HG03025 (cell line): ENCODE data around the gene ODAD3.
"Not testable (repeated sequence)": the region's sequence is repeated elsewhere in the genome, so short reads cannot be mapped to it uniquely, and the experiment has no call there.

Source experiments
- ATAC-seq: cut with Tn5 transposase; IDR thresholded peaks from one replicate; pipeline ENCODE4 v1.9.1; 2021; ENCODE audit warnings: mild to moderate bottlenecking, moderate library complexity; ENCODE audit not compliant: unreplicated experiment, low FRiP score

The ODAD3 gene

GRCh38 chr19:11435057-11435832 is at the start of gene ODAD3, which contains the start of gene PRKCSH:
Gene ODAD3, minus strand, starts transcription at chr19:11435121. Its CDS starts 105 bp downstream, at chr19:11435016.
Gene PRKCSH, plus strand, starts transcription at chr19:11435635. Its CDS starts 483 bp downstream, at chr19:11436118.
- ATAC-seq, result peak; percentile 87

DNA sequence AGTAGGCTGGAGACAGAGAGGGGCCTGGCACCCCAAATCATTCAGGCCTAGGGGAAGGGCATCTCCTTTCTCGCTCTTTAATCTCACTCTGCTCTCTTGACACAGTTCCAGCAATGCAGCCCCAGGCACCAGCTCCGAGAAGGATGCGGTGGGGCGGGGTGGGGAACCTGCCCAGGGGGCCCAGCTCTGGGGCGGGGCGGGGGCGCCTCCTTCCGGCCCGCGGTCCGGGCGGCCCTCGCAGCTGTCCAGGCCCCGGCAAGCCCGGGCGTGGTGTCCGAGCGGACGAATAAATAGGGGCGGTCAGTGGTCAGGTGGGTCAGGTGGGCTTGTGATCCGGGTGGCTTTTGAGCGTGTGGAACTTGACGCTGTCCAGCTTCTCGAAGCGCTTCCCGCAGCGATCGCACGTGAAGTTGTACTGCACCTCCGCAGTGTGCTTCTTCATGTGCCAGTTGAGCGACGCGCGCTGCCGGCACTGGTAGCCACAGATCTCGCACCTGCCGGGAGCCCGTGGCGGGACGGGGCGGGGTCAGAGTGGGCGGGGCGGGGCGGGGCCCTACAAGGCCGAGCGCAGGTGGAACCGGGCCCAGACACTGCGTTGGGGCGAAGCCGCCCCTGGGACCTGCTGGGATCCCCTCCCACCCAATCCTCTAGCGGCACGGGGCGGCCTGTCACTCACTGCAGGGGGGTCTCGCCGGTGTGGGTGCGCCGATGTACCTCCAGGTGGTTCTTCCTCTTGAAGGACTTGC is 48.6 kb upstream of the ODAD3 start:
- no peak for ATAC-seq

DNA sequence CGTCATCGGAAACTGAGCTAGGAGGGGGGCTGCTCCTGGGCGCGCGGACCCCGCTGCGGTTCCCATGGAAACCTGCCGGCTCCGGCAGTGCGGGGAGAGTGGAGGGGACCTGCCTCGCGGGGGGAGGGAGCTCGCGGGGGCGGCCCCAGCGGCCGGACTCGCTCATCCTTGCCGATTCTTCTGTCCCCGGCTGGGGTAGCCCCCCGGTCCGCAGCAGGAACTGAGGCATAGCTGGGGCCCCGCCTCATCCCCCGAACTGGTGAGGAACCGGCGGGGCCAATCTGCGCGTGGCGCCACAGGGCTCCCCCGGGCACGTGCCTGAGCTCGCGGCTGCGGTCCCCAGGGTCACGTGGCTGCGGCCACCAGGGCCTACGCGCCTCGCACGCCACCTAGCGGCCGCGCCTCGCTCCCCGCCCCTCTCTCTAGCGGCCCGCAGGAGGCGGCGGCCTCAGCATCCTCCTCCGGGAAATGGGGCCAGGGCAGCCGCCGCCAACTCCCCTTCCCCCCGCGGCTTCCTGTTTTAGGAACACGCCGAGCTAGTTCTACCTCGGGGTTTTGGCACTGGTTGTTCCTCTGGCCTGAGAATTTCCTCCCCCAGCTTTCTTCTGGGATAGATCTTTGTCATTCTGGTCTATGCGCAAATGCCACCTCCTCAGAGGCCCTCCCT is 47.6 kb upstream of the ODAD3 start:
- no peak for ATAC-seq

GRCh38 chr19:11481534-11482383 is 46.8 kb upstream of the ODAD3 start:
- no peak for ATAC-seq

DNA sequence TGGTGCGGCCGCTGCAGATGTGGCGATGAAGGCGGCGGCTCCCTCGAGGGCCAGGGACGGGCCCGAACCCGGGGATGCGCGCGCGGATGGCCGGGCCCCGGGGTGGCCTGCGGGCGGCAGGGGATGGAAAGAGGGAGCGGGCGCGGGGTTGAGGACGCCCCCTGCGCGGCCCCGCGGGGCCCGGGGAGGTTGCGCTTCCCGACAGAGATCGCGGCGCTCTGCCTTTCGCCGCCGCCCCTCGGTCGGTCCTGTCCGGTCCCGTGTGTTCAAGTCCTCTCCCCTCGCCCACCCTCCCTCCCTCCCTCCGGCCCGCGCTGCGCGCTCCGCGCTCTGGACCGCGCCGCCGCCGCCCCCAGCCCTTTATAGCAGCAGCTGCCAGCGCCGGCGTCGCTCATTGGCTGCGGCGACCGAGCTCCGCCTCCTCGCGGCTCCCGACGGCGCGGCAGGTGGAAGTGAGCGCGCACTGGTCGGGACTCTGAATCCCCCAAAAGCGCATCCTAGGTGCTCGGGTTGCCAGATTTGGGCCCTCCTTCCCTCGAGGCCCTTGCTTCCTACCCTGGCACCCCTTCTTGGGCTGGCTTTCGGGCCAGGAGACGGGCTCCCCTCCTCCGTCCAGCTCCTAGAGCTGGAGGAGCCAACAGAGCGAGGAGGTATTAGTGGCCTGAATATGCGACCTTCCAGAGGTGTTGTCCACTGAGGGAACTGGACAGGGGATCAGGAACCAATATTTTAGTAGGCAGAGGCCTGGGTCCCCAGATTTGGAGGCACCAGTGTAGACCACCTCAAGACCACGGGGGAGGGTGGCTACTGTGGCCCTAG is 46.0 kb upstream of the ODAD3 start, which contains the start of gene ELAVL3:
TSS of gene ELAVL3 (minus strand) at position 332 of the 819 bp plus-strand sequence. CDS start 438 bp downstream, outside the sequence.
- no peak for ATAC-seq

GRCh38 chr19:11479898-11480714 is 45.2 kb upstream of the ODAD3 start:
- ATAC-seq, result no peak

DNA sequence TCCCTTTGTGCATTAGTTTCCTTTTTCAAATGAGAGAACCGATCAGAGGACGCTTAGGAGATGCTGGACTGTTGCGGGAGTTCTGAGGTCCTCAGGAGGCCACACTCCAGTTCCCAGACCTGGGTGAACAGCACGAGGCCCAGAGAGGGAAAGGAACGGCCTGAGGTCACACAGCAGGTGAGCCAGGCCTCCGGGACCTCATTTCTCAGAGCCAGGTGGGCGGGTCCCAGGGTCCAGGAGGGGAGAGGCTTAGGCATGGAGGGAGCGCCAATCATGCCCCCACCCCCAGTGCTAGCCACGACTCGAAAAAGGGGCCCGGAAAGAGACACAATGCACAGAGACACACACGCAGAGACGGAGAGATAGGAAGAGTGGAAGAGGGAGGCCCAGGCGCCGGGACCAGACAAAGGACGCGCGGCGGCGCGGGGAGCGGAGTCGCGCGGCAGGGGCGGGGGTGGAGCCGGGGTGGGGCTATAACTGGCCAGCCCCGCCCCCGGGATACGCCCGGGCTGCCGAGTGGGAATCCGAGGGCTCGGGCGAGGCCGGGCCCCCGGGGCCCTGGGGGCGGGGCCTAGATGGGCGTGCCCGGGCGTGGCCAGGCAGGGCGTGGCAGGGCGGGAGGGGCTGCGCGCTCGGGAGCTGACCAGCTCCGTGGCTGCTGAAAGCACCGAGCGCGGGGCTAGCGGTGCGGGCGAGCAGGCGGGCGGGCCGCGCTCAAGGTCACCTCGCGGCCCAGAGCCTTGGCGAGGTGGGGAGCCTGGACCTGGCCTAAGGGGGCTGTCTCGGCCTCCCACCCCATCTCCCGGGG is 44.4 kb upstream of the ODAD3 start:
- no peak for ATAC-seq

GRCh38 chr19:11478167-11479089 is 43.5 kb upstream of the ODAD3 start:
- ATAC-seq, result no peak

DNA sequence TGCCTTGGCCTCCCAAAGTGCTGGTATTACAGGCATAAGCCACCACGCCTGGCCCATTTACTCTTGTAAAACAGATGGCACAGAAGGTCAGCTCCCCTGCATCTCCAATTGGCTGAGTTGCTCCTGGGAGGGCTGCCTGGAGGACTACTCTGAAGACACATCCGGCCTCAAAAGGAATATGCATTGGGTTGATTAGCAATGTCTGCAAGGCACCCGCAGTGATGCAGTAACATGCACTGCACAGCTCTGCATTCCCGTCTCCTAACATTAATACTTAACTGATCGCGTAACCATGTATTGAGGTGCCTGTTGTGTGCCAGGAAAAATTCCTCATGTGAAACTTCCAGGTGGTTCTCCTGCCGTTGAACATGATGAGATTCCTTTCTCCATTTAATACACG is 40.9 kb upstream of the ODAD3 start:
- ATAC-seq, result no peak

- ATAC-seq, result not testable (repeated sequence)
These were observed 40.4 kb upstream of the ODAD3 start for GRCh38 chr19:11475343-11475742.

GRCh38 chr19:11473725-11474124 is 38.8 kb upstream of the ODAD3 start:
- no peak for ATAC-seq

- not testable (repeated sequence) for ATAC-seq
These were observed 33.4 kb upstream of the ODAD3 start for GRCh38 chr19:11468266-11468845.

- no peak for ATAC-seq
These were observed 30.7 kb upstream of the ODAD3 start for GRCh38 chr19:11465600-11465999.

DNA sequence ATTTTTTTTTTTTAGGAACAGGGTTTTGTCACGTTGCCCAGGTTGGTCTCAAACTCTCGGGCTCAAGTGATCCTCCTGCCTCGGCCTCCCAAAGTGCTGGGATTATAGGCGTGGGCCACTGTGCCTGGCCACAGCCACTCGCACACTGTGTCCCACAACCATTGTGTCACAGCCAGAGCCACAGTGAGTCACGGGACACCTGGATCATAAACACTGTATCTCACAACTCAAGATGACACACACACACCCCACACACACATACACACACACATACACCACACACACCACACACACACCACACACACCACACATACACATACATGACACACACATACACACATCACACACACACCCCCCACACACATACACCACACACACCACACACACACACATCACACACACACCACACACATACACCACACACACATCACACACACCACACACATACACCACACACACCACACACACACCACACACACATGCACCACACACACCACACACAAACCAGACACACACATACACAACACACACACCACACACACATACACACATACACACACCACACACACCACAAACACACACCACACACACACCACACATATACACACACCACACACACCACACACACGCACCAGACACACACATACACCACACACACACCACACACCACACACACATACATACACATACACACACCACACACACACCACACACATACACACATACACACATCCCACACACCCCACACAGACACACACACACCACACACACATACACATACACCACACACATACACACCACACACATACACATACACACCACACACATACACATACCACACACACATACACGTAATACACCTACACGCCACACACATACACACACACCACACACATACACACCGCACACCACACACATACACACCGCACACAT is 29.7 kb upstream of the ODAD3 start:
- no peak for ATAC-seq

GRCh38 chr19:11463391-11463790 is 28.5 kb upstream of the ODAD3 start:
- no peak for ATAC-seq
